OCI-LY3 (cell line): Measurements from ENCODE around the gene GATA5.

Source experiments
- CTCF ChIP-seq: fragments of 200-600, 300-600 bp; sonication (generic); IDR thresholded peaks from 2 replicates; pipeline ENCODE4 v1.5.1; 2014; ENCODE audit warnings: antibody characterized with exemption, low read length, low read depth
- EZH2phosphoT487 ChIP-seq: fragments of 200-600 bp; shearing (Covaris generic); IDR thresholded peaks from 2 replicates; pipeline ENCODE4 v1.6.1; 2018; ENCODE audit warnings: antibody characterized with exemption, mixed run types, low read depth

GRCh38 chr20:62416651-62417637, 58.9 kb downstream of the GATA5 start:
- no peak for TF ChIP-seq CTCF
- TF ChIP-seq EZH2phosphoT487 = no peak
